Trophoblast cell (in vitro differentiated cells and primary cell): ENCODE measurements around the gene ADCY3. TPM values are rescaled to one million over a fixed set of nuclear protein-coding genes. Genes with fewer than 3 reads are reported as not detected.

Source experiments
- DNase-seq, 2 donors: peaks; one replicate each; pipeline ENCODE4 v3.0.0-alpha.2; 2016
- H2AFZ ChIP-seq: 2 replicates; pipeline ENCODE4 v1.6.1; 2013; ENCODE audit warnings: low read length, moderate library complexity, mild to moderate bottlenecking; ENCODE audit not compliant: insufficient read depth, poor library complexity
- H2AK5ac ChIP-seq: 2 replicates; pipeline ENCODE4 v1.6.1; 2013; ENCODE audit warnings: mild to moderate bottlenecking, low read length
- H2BK120ac ChIP-seq: 2 replicates; pipeline ENCODE4 v1.6.1; 2013; ENCODE audit warnings: low read length, mild to moderate bottlenecking, moderate library complexity; ENCODE audit not compliant: insufficient read depth, poor library complexity
- H2BK12ac ChIP-seq: 2 replicates; pipeline ENCODE4 v1.6.1; 2013; ENCODE audit warnings: mild to moderate bottlenecking, low read length, moderate library complexity
- H2BK5ac ChIP-seq: 2 replicates; pipeline ENCODE4 v1.6.1; 2013; ENCODE audit warnings: low read length, low read depth, moderate library complexity, mild to moderate bottlenecking; ENCODE audit not compliant: poor library complexity
- H3K14ac ChIP-seq: 2 replicates; pipeline ENCODE4 v1.6.1; 2013; ENCODE audit warnings: mild to moderate bottlenecking, low read length
- H3K18ac ChIP-seq: 2 replicates; pipeline ENCODE4 v1.6.1; 2013; ENCODE audit warnings: mild to moderate bottlenecking, low read length
- H3K23ac ChIP-seq: 2 replicates; pipeline ENCODE4 v1.6.1; 2013; ENCODE audit warnings: low read length
- H3K27ac ChIP-seq: 2 replicates; pipeline ENCODE4 v1.5.1; 2013; ENCODE audit warnings: low read depth, mild to moderate bottlenecking, inconsistent platforms, low read length, moderate library complexity
- H3K27me3 ChIP-seq: 2 replicates; pipeline ENCODE4 v1.6.1; 2013; ENCODE audit warnings: inconsistent platforms, mild to moderate bottlenecking, low read length, moderate library complexity; ENCODE audit not compliant: insufficient read depth
- H3K36me3 ChIP-seq, 2 experiments: 1 replicate in 1 of 2; 2 replicates in 1 of 2; pipeline ENCODE4 v1.6.1; 2013; ENCODE audit warnings: low read length in 2 of 2, mild to moderate bottlenecking in 2 of 2, moderate library complexity in 1 of 2; ENCODE audit not compliant: insufficient read depth in 2 of 2, control insufficient read depth in 1 of 2
- H3K4ac ChIP-seq: 2 replicates; pipeline ENCODE4 v1.6.1; 2013; ENCODE audit warnings: low read depth, mild to moderate bottlenecking, low read length, moderate library complexity
- H3K4me1 ChIP-seq, 2 experiments: 1 replicate in 1 of 2; 2 replicates in 1 of 2; pipeline ENCODE4 v1.6.1; 2013; ENCODE audit warnings: low read length in 2 of 2, mild to moderate bottlenecking in 2 of 2, moderate library complexity in 1 of 2; ENCODE audit not compliant: insufficient read depth in 2 of 2, control insufficient read depth in 1 of 2
- H3K4me2 ChIP-seq: 2 replicates; pipeline ENCODE4 v1.6.1; 2013; ENCODE audit warnings: inconsistent platforms, mild to moderate bottlenecking, low read length, moderate library complexity
- H3K4me3 ChIP-seq: 2 replicates; pipeline ENCODE4 v1.5.1; 2013; ENCODE audit warnings: mild to moderate bottlenecking, low read depth, low read length, inconsistent platforms
- H3K79me1 ChIP-seq: one replicate; pipeline ENCODE4 v1.6.1; 2013; ENCODE audit warnings: low read length
- H3K79me2 ChIP-seq: 2 replicates; pipeline ENCODE4 v1.6.1; 2013; ENCODE audit warnings: low read length, mild to moderate bottlenecking; ENCODE audit not compliant: control insufficient read depth, insufficient read depth, poor library complexity
- H3K9ac ChIP-seq: 2 replicates; pipeline ENCODE4 v1.6.1; 2013; ENCODE audit warnings: mild to moderate bottlenecking, low read length
- H3K9me3 ChIP-seq: 2 replicates; pipeline ENCODE4 v1.6.1; 2013; ENCODE audit warnings: low read depth, mild to moderate bottlenecking, control low read depth, inconsistent platforms, low read length; ENCODE audit not compliant: insufficient read depth
- H4K12ac ChIP-seq: 2 replicates; pipeline ENCODE4 v1.6.1; 2013; ENCODE audit warnings: low read depth, mild to moderate bottlenecking, low read length, moderate library complexity
- H4K8ac ChIP-seq: 2 replicates; pipeline ENCODE4 v1.6.1; 2013; ENCODE audit warnings: low read depth, mild to moderate bottlenecking, low read length, moderate library complexity
- H4K91ac ChIP-seq: one replicate; pipeline ENCODE4 v1.6.1; 2013; ENCODE audit warnings: low read depth, mild to moderate bottlenecking, low read length, moderate library complexity
- WGBS: extraction: QIAGEN DNeasy Blood & Tissue Kit; methylation state at CpG from one replicate; pipeline ENCODE4 v1.1.7; 2013; ENCODE audit warnings: missing lambda C conversion rate; ENCODE audit not compliant: insufficient read length, insufficient coverage; ENCODE audit errors: extremely low coverage; 5-methylcytosine and 5-hydroxymethylcytosine counted together
- polyA plus RNA-seq: library from polyadenylated mRNA; stranded (reverse); fragments of 200-250 nt; gene quantifications from 2 replicates; pipeline ENCODE4 v1.2.3, GENCODE V29; 2013

ADCY3 gene
- polyA plus RNA-seq: 3.9 and 4.6 TPM in 2 replicates

GRCh38 chr2:24920098-24920808 lies at the start of gene ADCY3:
ADCY3 (minus strand) TSS chr2:24920237; CDS start chr2:24918987, 1,250 bp downstream.
- no peak within 1 kb of the TSS for H3K27ac ChIP-seq
- H2AFZ ChIP-seq: peak within 1 kb of the TSS; percentile 35
- H3K79me2 ChIP-seq: no peaks in the 10 kb centered on the region
- H3K14ac ChIP-seq: no peak within 1 kb of the TSS
- no peak within 1 kb of the TSS for H3K23ac ChIP-seq
- peak in 1 of 2 donors; percentile 47 for DNase-seq
- H3K36me3 ChIP-seq: no peaks in the 10 kb centered on the region
- no peak within 1 kb of the TSS for H4K12ac ChIP-seq
- no CpG with 5 or more reads among the region's 103 CpGs for WGBS
- peaks cover 2 to 5% of the 10 kb centered on the region in 2 experiments for H3K4me1 ChIP-seq
- no peak within 1 kb of the TSS for H2BK12ac ChIP-seq
- H2BK5ac ChIP-seq: no peak within 1 kb of the TSS
- H3K27me3 ChIP-seq: peaks cover 2% of the 10 kb centered on the region
- H2BK120ac ChIP-seq: no peak within 1 kb of the TSS
- peak within 1 kb of the TSS; percentile 90 for H3K4me2 ChIP-seq
- H3K9ac ChIP-seq: no peak within 1 kb of the TSS
- no peak within 1 kb of the TSS for H3K4ac ChIP-seq
- peaks cover 4% of the 10 kb centered on the region for H3K9me3 ChIP-seq
- peak within 1 kb of the TSS; percentile 70 for H3K4me3 ChIP-seq
- H3K18ac ChIP-seq: no peak within 1 kb of the TSS
- no peak within 1 kb of the TSS for H2AK5ac ChIP-seq
- no peaks in the 10 kb centered on the region for H3K79me1 ChIP-seq
- H4K91ac ChIP-seq: no peak within 1 kb of the TSS
- H4K8ac ChIP-seq: peak within 1 kb of the TSS; percentile 55

GRCh38 chr2:24969784-24970183 lies 49.7 kb upstream of the ADCY3 start:
- Histone ChIP-seq H3K27me3 (no peaks in the 10 kb centered on the region), H4K91ac (no peak overlapping the region), H3K4me3 (no peak overlapping the region), H2BK120ac (no peak overlapping the region), H3K18ac (no peak overlapping the region), H3K4ac (no peak overlapping the region), H2AK5ac (no peak overlapping the region), H2BK12ac (no peak overlapping the region), H4K8ac (no peak overlapping the region), H3K9me3 (no peaks in the 10 kb centered on the region), H3K23ac (no peak overlapping the region), H3K27ac (no peak overlapping the region), H3K36me3 (peaks cover 0 to 3% of the 10 kb centered on the region in 2 experiments), H3K14ac (no peak overlapping the region), H2AFZ (no peak overlapping the region), H3K79me2 (peaks cover 9% of the 10 kb centered on the region), H2BK5ac (no peak overlapping the region), H3K4me2 (no peak overlapping the region), H3K79me1 (peaks cover 13% of the 10 kb centered on the region), H3K4me1 (peaks cover 0 to 2% of the 10 kb centered on the region in 2 experiments), H4K12ac (no peak overlapping the region), H3K9ac (no peak overlapping the region)
- no CpG with 5 or more reads among the region's 1 CpG for whole genome bisulfite sequencing
- no peak for DNase-seq

- no peaks in the 10 kb centered on the region for H3K4me1 ChIP-seq
- no peaks in the 10 kb centered on the region for H3K79me1 ChIP-seq
- H3K4ac ChIP-seq: no peak overlapping the region
- peaks cover 6 to 7% of the 10 kb centered on the region in 2 experiments for H3K36me3 ChIP-seq
- no peak overlapping the region for H4K91ac ChIP-seq
- H3K18ac ChIP-seq: no peak overlapping the region
- no peak overlapping the region for H2BK120ac ChIP-seq
- H3K79me2 ChIP-seq: no peaks in the 10 kb centered on the region
- H2AK5ac ChIP-seq: no peak overlapping the region
- no peak overlapping the region for H4K12ac ChIP-seq
- H3K4me2 ChIP-seq: no peak overlapping the region
- H3K9me3 ChIP-seq: no peaks in the 10 kb centered on the region
- no peak overlapping the region for H3K9ac ChIP-seq
- no peak overlapping the region for H3K27ac ChIP-seq
- H3K14ac ChIP-seq: no peak overlapping the region
- H4K8ac ChIP-seq: no peak overlapping the region
- no peak overlapping the region for H3K23ac ChIP-seq
- H3K27me3 ChIP-seq: no peaks in the 10 kb centered on the region
- no peak overlapping the region for H3K4me3 ChIP-seq
- H2BK5ac ChIP-seq: no peak overlapping the region
- no peak overlapping the region for H2AFZ ChIP-seq
- DNase-seq: no peak
- H2BK12ac ChIP-seq: no peak overlapping the region
- WGBS: no CpG with 5 or more reads among the region's 1 CpG
Observed at GRCh38 chr2:24961903-24962302, 41.9 kb upstream of the ADCY3 start.

GRCh38 chr2:24959761-24960160 lies 39.7 kb upstream of the ADCY3 start:
- Histone ChIP-seq H2BK120ac (no peak overlapping the region), H3K36me3 (peaks cover 4 to 8% of the 10 kb centered on the region in 2 experiments), H3K4me1 (no peaks in the 10 kb centered on the region), H2AFZ (no peak overlapping the region), H3K4me3 (no peak overlapping the region), H3K27ac (no peak overlapping the region), H3K79me2 (no peaks in the 10 kb centered on the region), H3K27me3 (no peaks in the 10 kb centered on the region), H3K9me3 (no peaks in the 10 kb centered on the region), H3K23ac (no peak overlapping the region), H2AK5ac (no peak overlapping the region), H3K79me1 (no peaks in the 10 kb centered on the region), H2BK12ac (no peak overlapping the region), H3K9ac (no peak overlapping the region), H3K18ac (no peak overlapping the region), H4K8ac (no peak overlapping the region), H3K4me2 (no peak overlapping the region), H4K91ac (no peak overlapping the region), H3K4ac (no peak overlapping the region), H4K12ac (no peak overlapping the region), H3K14ac (no peak overlapping the region), H2BK5ac (no peak overlapping the region)
- DNase-seq: no peak
